GM23338 (cell line): Measurements from ENCODE around the gene CELSR1. TPM values are rescaled to one million over a fixed set of nuclear protein-coding genes. Genes with fewer than 3 reads are reported as not detected.

Source experiments
- ATAC-seq: fragments of 200-7000 bp; cut with Tn5 transposase; 3 replicates; pipeline ENCODE4 v1.9.1; 2020
- DNase-seq: peaks from one replicate; pipeline ENCODE4 v3.0.0-alpha.2; 2015; ENCODE audit warnings: low spot score
- H2AFZ ChIP-seq: fragments of 200-600 bp; sonication (generic); 2 replicates; pipeline ENCODE4 v1.8.0; 2016; ENCODE audit warnings: antibody characterized with exemption, mild to moderate bottlenecking, moderate library complexity
- H3F3A ChIP-seq: fragments of 200-600 bp; sonication (generic); replicated peaks from 2 replicates; pipeline ENCODE4 v1.8.0; 2017; ENCODE audit warnings: antibody characterized with exemption, mixed run types, low read depth
- H3K27ac ChIP-seq: fragments of 200-600 bp; sonication (generic); 2 replicates; pipeline ENCODE4 v1.6.1; 2016; ENCODE audit warnings: low read depth
- H3K27me3 ChIP-seq: fragments of 200-600 bp; sonication (generic); 2 replicates; pipeline ENCODE4 v1.8.0; 2016; ENCODE audit warnings: mild to moderate bottlenecking, mixed run types, moderate library complexity; ENCODE audit not compliant: insufficient read depth
- H3K36me3 ChIP-seq: fragments of 200-600 bp; sonication (generic); 2 replicates; pipeline ENCODE4 v1.8.0; 2016; ENCODE audit warnings: mild to moderate bottlenecking; ENCODE audit not compliant: insufficient read depth
- H3K4me1 ChIP-seq: fragments of 200-600 bp; sonication (generic); 2 replicates; pipeline ENCODE4 v1.8.0; 2016; ENCODE audit warnings: mild to moderate bottlenecking, moderate library complexity; ENCODE audit not compliant: insufficient read depth
- H3K4me2 ChIP-seq: fragments of 200-600 bp; sonication (generic); 2 replicates; pipeline ENCODE4 v1.7.1; 2017; ENCODE audit warnings: mixed run types
- H3K4me3 ChIP-seq: fragments of 200-600 bp; sonication (generic); 2 replicates; pipeline ENCODE4 v1.6.1; 2016; ENCODE audit warnings: mixed run types
- H3K79me2 ChIP-seq: fragments of 200-600 bp; sonication (generic); replicated peaks from 2 replicates; pipeline ENCODE4 v1.8.0; 2017; ENCODE audit warnings: mild to moderate bottlenecking; ENCODE audit not compliant: insufficient read depth
- H3K9me2 ChIP-seq: fragments of 200-600 bp; sonication (generic); 2 replicates; pipeline ENCODE4 v1.8.0; 2017; ENCODE audit not compliant: insufficient read depth
- H4K20me1 ChIP-seq: fragments of 200-600 bp; sonication (generic); replicated peaks from 2 replicates; pipeline ENCODE4 v1.8.0; 2017; ENCODE audit warnings: mild to moderate bottlenecking; ENCODE audit not compliant: insufficient read depth
- H3K27ac Mint-ChIP-seq: 2 replicates; pipeline ENCODE4 v1.8.0; 2020; ENCODE audit warnings: inconsistent platforms, mild to moderate bottlenecking, moderate library complexity, mixed read lengths
- H3K27me3 Mint-ChIP-seq: 3 replicates; pipeline ENCODE4 v1.8.0; 2022; ENCODE audit warnings: low read depth, mild to moderate bottlenecking, moderate library complexity, mixed read lengths, inconsistent platforms; ENCODE audit not compliant: insufficient read depth, poor library complexity
- H3K36me3 Mint-ChIP-seq: 3 replicates; pipeline ENCODE4 v1.8.0; 2021; ENCODE audit warnings: low read depth, mild to moderate bottlenecking, inconsistent platforms, moderate library complexity, mixed read lengths
- H3K4me1 Mint-ChIP-seq: 3 replicates; pipeline ENCODE4 v1.8.0; 2020; ENCODE audit warnings: mild to moderate bottlenecking, inconsistent platforms, mixed read lengths
- H3K4me3 Mint-ChIP-seq: 3 replicates; pipeline ENCODE4 v1.8.0; 2021; ENCODE audit warnings: moderate library complexity, mild to moderate bottlenecking, inconsistent platforms, mixed read lengths
- H3K9me3 Mint-ChIP-seq: 3 replicates; pipeline ENCODE4 v1.8.0; 2020; ENCODE audit warnings: moderate library complexity, mild to moderate bottlenecking, inconsistent platforms, mixed read lengths
- CREB1 ChIP-seq: fragments of 250-450 bp; sonication (Bioruptor Pico); IDR thresholded peaks from 2 replicates; pipeline ENCODE4 v1.5.0; 2020; ENCODE audit warnings: low read depth, mild to moderate bottlenecking, moderate library complexity
- CTCF ChIP-seq, 2 experiments: fragments of 200-600 bp in 1 of 2; sonication (generic) in 1 of 2; conservative IDR thresholded peaks; 2 replicates each; pipeline versions ENCODE4 v1.5.1 to v1.6.1; 2016 to 2017; ENCODE audit warnings: antibody characterized with exemption in 2 of 2, low read depth in 2 of 2, mild to moderate bottlenecking in 2 of 2, moderate library complexity in 1 of 2
- EZH2 ChIP-seq: fragments of 200-600 bp; sonication (generic); IDR thresholded peaks from one replicate; pipeline ENCODE4 v1.8.0; 2017; ENCODE audit warnings: antibody characterized with exemption, mild to moderate bottlenecking, low read depth; ENCODE audit not compliant: unreplicated experiment
- JUNB ChIP-seq: IDR thresholded peaks from one replicate; pipeline ENCODE4 v1.6.1; 2016; ENCODE audit warnings: antibody characterized with exemption; ENCODE audit not compliant: unreplicated experiment
- NANOG ChIP-seq: IDR thresholded peaks from 2 replicates; pipeline ENCODE4 v1.6.1; 2016; ENCODE audit warnings: antibody characterized with exemption, borderline replicate concordance
- REST ChIP-seq: IDR thresholded peaks from one replicate; pipeline ENCODE4 v1.6.1; 2018; ENCODE audit warnings: antibody characterized with exemption; ENCODE audit not compliant: unreplicated experiment
- ZNF114 ChIP-seq: fragments of 250-450 bp; sonication (Bioruptor Pico); IDR thresholded peaks from 2 replicates; pipeline ENCODE4 v1.5.0; 2020; ENCODE audit warnings: mild to moderate bottlenecking, moderate library complexity
- ZNF331 ChIP-seq: fragments of 250-450 bp; sonication (Bioruptor Pico); IDR thresholded peaks from 2 replicates; pipeline ENCODE4 v1.5.0; 2020; ENCODE audit warnings: low read depth, mild to moderate bottlenecking, moderate library complexity
- polyA plus RNA-seq: library from polyadenylated mRNA; unstranded; fragments of >200 nt; fragmentation: Nextera tagmentation; extraction: Ambion mirVana; gene quantifications from 2 replicates; pipeline ENCODE4 v1.2.1, GENCODE V29; 2016
- total RNA-seq: library from RNA; depleted of rRNA; stranded (reverse); fragments of >200 nt; shearing (Covaris generic); gene quantifications from 2 replicates; pipeline ENCODE4 v1.2.3, GENCODE V29; 2014
- TF ChIP-seq, protein P1 (sequence below): IDR thresholded peaks from 2 replicates; pipeline ENCODE4 v1.6.1; 2016; ENCODE audit warnings: antibody characterized with exemption
- TF ChIP-seq, protein P2 (sequence below): fragments of 250-450 bp; sonication (Bioruptor Pico); IDR thresholded peaks from 2 replicates; pipeline ENCODE4 v1.5.0; 2020; ENCODE audit warnings: mild to moderate bottlenecking, moderate library complexity

Gene CELSR1
- total and polyA plus RNA-seq, 2 experiments from 2014 or later, result 4.8 to 20.4 TPM

- TF ChIP-seq REST, result no peak
- no peak for TF ChIP-seq ZNF114 (CRISPR knock-in tag)
- no peak for TF ChIP-seq CTCF (conservative IDR thresholded peaks at IDR 0.05; ENCODE audit: low read depth in 2 of 2)
- TF ChIP-seq ZNF331 (CRISPR knock-in tag), result no peak
- no peak for TF ChIP-seq JUNB
- no peak for TF ChIP-seq EZH2
Measured at GRCh38 chr22:46407748-46408147, 129.7 kb downstream of the CELSR1 start (continued).

GRCh38 chr22:46406791-46407190 is 130.6 kb downstream of the CELSR1 start:
- Mint-ChIP-seq H3K4me3 (no peak overlapping the region), H3K4me1 (peaks cover 5% of the 10 kb centered on the region), H3K36me3 (peaks cover 4% of the 10 kb centered on the region; the same call in 1 of the 3 replicates), H3K9me3 (no peaks in the 10 kb centered on the region), H3K27me3 (peaks cover 5% of the 10 kb centered on the region), H3K27ac (no peak overlapping the region)
- no peaks in the 10 kb centered on the region for H3K4me1 ChIP-seq
- H3K79me2 ChIP-seq, result no peaks in the 10 kb centered on the region
- no peaks in the 10 kb centered on the region for H3K27me3 ChIP-seq
- H3K4me2 ChIP-seq, result no peak overlapping the region
- H3K27ac ChIP-seq, result no peak overlapping the region
- no peak overlapping the region for H3K4me3 ChIP-seq
- no peak overlapping the region for H2AFZ ChIP-seq
- H4K20me1 ChIP-seq, result no peaks in the 10 kb centered on the region; the same call in 1 of the 2 replicates
- H3K9me2 ChIP-seq, result no peaks in the 10 kb centered on the region
- DNase-seq, result no peak
- no peaks in the 10 kb centered on the region for H3F3A ChIP-seq
- no peak for ATAC-seq
- H3K36me3 ChIP-seq, result no peaks in the 10 kb centered on the region
- TF ChIP-seq CTCF (conservative IDR thresholded peaks at IDR 0.05; ENCODE audit: low read depth in 2 of 2) (no peak), CREB1 (CRISPR knock-in tag) (no peak), JUNB (no peak), NANOG (no peak)
- TF ChIP-seq, protein P1, sequence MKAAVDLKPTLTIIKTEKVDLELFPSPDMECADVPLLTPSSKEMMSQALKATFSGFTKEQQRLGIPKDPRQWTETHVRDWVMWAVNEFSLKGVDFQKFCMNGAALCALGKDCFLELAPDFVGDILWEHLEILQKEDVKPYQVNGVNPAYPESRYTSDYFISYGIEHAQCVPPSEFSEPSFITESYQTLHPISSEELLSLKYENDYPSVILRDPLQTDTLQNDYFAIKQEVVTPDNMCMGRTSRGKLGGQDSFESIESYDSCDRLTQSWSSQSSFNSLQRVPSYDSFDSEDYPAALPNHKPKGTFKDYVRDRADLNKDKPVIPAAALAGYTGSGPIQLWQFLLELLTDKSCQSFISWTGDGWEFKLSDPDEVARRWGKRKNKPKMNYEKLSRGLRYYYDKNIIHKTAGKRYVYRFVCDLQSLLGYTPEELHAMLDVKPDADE, result no peak
- TF ChIP-seq, protein P2, sequence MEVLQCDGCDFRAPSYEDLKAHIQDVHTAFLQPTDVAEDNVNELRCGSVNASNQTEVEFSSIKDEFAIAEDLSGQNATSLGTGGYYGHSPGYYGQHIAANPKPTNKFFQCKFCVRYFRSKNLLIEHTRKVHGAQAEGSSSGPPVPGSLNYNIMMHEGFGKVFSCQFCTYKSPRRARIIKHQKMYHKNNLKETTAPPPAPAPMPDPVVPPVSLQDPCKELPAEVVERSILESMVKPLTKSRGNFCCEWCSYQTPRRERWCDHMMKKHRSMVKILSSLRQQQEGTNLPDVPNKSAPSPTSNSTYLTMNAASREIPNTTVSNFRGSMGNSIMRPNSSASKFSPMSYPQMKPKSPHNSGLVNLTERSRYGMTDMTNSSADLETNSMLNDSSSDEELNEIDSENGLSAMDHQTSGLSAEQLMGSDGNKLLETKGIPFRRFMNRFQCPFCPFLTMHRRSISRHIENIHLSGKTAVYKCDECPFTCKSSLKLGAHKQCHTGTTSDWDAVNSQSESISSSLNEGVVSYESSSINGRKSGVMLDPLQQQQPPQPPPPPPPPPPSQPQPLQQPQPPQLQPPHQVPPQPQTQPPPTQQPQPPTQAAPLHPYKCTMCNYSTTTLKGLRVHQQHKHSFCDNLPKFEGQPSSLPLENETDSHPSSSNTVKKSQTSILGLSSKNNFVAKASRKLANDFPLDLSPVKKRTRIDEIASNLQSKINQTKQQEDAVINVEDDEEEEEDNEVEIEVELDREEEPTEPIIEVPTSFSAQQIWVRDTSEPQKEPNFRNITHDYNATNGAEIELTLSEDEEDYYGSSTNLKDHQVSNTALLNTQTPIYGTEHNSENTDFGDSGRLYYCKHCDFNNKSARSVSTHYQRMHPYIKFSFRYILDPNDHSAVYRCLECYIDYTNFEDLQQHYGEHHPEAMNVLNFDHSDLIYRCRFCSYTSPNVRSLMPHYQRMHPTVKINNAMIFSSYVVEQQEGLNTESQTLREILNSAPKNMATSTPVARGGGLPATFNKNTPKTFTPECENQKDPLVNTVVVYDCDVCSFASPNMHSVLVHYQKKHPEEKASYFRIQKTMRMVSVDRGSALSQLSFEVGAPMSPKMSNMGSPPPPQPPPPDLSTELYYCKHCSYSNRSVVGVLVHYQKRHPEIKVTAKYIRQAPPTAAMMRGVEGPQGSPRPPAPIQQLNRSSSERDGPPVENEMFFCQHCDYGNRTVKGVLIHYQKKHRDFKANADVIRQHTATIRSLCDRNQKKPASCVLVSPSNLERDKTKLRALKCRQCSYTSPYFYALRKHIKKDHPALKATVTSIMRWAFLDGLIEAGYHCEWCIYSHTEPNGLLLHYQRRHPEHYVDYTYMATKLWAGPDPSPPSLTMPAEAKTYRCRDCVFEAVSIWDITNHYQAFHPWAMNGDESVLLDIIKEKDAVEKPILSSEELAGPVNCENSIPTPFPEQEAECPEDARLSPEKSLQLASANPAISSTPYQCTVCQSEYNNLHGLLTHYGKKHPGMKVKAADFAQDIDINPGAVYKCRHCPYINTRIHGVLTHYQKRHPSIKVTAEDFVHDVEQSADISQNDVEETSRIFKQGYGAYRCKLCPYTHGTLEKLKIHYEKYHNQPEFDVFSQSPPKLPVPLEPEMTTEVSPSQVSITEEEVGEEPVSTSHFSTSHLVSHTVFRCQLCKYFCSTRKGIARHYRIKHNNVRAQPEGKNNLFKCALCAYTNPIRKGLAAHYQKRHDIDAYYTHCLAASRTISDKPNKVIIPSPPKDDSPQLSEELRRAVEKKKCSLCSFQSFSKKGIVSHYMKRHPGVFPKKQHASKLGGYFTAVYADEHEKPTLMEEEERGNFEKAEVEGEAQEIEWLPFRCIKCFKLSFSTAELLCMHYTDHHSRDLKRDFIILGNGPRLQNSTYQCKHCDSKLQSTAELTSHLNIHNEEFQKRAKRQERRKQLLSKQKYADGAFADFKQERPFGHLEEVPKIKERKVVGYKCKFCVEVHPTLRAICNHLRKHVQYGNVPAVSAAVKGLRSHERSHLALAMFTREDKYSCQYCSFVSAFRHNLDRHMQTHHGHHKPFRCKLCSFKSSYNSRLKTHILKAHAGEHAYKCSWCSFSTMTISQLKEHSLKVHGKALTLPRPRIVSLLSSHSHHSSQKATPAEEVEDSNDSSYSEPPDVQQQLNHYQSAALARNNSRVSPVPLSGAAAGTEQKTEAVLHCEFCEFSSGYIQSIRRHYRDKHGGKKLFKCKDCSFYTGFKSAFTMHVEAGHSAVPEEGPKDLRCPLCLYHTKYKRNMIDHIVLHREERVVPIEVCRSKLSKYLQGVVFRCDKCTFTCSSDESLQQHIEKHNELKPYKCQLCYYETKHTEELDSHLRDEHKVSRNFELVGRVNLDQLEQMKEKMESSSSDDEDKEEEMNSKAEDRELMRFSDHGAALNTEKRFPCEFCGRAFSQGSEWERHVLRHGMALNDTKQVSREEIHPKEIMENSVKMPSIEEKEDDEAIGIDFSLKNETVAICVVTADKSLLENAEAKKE, result no peak
